Ovary (tissue), 3 donors: ENCODE data around the gene PIK3R5.

Experiments
- POLR2A ChIP-seq: fragments of 450-650 bp; IDR thresholded peaks from one replicate; pipeline ENCODE4 v1.6.1; 2017; ENCODE audit warnings: antibody characterized with exemption, mild to moderate bottlenecking, moderate library complexity
- TF ChIP-seq, protein P1 (sequence below), 3 donors: fragments of 450-650 bp in 2 of 3; fragments of 200-600 bp in 1 of 3; IDR thresholded peaks; one replicate each; pipeline versions ENCODE4 v1.5.1 to v1.8.0; 2016 to 2022; ENCODE audit warnings: antibody characterized with exemption in 3 of 3, mild to moderate bottlenecking in 1 of 3
- donor health status: DM: no; HTN: no; CAD: no.

DNA sequence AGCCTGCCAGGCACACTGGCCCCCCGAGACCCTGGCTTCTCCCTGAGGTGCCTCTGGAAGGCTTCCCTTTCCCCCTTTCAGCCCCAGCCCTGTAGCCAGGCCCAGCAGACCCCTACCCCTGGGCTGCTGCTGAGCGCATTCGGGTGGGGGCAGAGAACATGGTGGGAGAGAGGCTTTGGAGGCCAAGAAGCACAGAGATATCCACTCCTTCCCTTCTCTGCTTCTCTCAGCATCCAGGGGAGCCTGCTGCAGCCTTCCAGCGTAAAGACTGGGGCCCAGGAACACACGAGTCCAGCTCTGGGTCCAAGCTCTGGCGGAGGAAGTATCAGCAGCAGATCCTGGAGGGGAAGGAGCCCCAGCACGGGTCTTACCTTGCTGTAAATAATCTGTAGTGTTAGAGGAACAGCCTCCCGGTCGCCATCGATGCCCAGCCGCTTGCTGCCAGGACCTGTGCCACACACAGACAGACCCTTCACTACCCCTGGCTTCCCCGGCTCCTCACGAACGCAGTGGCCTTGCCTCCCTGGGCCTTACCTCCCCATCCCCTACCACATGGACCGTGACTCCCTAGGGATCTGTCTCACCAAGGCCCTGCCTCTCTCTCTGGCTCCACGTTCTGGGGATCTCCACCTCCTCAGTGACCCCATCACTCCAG is 81.0 kb downstream of the PIK3R5 start:
- TF ChIP-seq, protein P1, sequence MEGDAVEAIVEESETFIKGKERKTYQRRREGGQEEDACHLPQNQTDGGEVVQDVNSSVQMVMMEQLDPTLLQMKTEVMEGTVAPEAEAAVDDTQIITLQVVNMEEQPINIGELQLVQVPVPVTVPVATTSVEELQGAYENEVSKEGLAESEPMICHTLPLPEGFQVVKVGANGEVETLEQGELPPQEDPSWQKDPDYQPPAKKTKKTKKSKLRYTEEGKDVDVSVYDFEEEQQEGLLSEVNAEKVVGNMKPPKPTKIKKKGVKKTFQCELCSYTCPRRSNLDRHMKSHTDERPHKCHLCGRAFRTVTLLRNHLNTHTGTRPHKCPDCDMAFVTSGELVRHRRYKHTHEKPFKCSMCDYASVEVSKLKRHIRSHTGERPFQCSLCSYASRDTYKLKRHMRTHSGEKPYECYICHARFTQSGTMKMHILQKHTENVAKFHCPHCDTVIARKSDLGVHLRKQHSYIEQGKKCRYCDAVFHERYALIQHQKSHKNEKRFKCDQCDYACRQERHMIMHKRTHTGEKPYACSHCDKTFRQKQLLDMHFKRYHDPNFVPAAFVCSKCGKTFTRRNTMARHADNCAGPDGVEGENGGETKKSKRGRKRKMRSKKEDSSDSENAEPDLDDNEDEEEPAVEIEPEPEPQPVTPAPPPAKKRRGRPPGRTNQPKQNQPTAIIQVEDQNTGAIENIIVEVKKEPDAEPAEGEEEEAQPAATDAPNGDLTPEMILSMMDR (IDR thresholded peaks at IDR 0.05): no peak
- no peak for TF ChIP-seq POLR2A
